GM18517 (cell line): ENCODE results near the gene HS2ST1.
"Not testable (repeated sequence)": the region's sequence is repeated elsewhere in the genome, so short reads cannot be mapped to it uniquely, and the experiment has no call there.

Experiments
- ATAC-seq: cut with Tn5 transposase; IDR thresholded peaks from one replicate; pipeline ENCODE4 v1.9.1; 2021; ENCODE audit warnings: mild to moderate bottlenecking, moderate library complexity; ENCODE audit not compliant: unreplicated experiment

Gene HS2ST1

GRCh38 chr1:86924324-86924960 is 10.0 kb downstream of the HS2ST1 start:
- no peak for ATAC-seq

- no peak for ATAC-seq
Measured at GRCh38 chr1:86925742-86926141, 11.3 kb downstream of the HS2ST1 start.

- ATAC-seq: no peak
Measured at GRCh38 chr1:86926883-86927282, 12.4 kb downstream of the HS2ST1 start.

- ATAC-seq: no peak
Measured at GRCh38 chr1:86928819-86929218, 14.4 kb downstream of the HS2ST1 start.

DNA sequence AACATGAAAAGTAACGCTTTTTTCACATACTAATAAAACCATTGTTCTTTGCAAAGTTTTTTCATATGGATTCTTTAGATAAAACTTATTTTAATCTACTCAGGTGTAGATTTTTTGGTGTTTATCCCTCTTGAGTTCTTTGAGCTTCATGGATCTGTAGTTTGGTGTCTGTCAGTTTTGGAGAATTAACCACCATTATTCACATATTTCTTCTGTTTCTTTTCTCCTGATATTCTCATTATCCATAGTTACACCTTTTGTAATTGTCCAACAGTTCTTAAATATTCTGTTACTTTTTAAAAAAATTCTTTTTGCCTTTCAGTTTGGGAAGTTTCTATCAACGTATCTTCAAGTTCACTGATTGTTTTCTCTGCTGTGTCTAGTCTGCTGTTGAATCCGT is 18.6 kb downstream of the HS2ST1 start:
- ATAC-seq: no peak

DNA sequence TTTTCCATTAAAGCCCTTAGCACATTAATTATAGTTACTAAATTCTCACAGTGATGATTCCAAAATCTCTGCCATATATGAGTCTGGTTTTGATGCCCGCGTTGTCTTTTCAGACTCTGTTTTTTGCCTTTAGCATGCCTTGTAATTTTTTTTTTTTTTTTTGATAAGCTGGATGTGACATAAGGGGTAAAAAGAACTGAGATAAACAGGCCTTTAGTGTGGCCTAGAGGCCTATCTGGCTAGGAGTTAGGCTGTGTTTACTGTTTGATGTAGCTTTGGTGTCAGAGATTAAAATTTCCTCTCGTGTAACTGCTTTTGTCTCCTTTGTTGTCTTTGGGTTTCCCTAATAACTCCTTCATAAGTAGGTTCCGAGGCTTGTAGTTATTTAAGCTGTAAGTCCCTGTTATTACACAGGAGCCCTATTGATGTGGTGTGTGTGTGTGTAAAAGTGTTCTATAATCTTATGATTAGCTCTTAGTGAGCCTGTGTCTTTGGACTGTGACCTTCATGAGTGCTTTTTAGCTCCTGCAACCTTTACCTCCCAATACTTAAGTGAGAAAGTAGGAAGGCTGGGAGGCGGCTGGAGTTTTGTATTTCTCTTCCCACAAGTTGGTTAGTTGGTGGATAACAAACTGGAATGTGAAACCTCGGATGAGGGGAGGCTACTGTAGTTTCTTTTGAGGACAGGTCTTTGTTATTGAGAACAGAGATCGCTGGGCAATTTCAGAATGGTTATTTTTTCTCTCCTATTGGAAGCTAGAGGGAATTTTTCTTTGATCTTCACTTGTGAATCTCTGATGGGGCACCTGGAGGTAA is 19.3 kb downstream of the HS2ST1 start:
- ATAC-seq: no peak

- no peak for ATAC-seq
Measured at GRCh38 chr1:86938450-86938849, 24.0 kb downstream of the HS2ST1 start.

GRCh38 chr1:86938855-86939254 is 24.4 kb downstream of the HS2ST1 start:
- ATAC-seq: peak; percentile 65

DNA sequence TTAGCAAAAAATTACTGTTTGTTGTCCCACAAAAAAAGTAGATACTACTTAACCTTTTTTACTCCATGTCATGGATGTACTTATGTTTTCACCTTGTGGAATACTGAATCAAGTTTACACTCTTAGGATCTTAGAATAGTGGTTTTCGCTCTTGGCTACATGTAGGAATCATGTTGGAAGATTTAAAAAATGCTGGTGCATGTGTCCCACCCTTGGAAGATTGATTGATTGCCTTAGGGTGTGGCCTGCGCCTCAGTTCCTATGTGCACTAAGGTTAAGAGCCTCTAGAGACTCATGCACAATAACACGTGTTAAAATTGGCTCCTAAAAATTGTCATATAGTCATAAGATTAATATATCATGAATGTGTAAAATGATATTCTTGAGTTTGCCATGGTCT is 25.0 kb downstream of the HS2ST1 start:
- no peak for ATAC-seq

DNA sequence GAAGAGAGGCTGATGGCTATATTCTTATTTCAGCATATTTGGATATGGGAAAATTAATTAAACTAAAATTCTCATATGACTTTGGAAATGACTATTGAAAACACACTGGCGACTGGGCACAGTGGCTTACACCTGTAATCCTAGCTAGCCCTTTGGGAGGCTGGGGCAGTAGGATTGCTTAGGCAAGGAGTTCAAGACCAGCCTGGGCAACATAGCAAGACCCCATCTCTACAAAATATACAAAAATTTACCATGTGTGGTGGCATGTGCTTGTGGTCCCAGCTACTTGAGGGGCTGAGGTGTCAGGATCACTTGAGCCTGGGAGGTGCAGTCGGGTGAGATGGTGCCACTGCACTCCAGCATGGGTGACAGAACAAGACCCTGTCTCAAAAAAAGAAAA is 26.2 kb downstream of the HS2ST1 start:
- ATAC-seq: no peak

GRCh38 chr1:86942042-86942441 is 27.6 kb downstream of the HS2ST1 start:
- ATAC-seq: no peak

- ATAC-seq: no peak
Measured at GRCh38 chr1:86942743-86943142, 28.3 kb downstream of the HS2ST1 start.

DNA sequence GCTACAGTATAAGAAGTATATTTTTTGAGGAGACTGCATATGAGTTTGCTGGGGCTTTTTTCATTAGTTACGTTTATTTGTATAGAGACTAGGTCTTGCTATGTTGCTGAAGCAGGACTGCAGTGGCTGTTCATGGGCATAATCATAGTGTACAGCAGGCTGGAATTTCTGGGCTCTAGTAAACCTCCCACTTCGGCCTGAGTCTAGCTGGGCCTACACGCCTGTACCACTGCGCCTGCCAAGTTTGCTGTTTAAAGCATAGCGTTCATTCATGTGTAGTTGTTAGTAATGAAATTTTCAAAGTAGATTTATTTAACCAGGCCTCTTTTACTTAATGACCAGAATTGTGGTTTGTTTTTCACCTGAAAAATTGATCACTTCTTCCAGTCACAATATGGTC is 33.8 kb downstream of the HS2ST1 start:
- no peak for ATAC-seq

DNA sequence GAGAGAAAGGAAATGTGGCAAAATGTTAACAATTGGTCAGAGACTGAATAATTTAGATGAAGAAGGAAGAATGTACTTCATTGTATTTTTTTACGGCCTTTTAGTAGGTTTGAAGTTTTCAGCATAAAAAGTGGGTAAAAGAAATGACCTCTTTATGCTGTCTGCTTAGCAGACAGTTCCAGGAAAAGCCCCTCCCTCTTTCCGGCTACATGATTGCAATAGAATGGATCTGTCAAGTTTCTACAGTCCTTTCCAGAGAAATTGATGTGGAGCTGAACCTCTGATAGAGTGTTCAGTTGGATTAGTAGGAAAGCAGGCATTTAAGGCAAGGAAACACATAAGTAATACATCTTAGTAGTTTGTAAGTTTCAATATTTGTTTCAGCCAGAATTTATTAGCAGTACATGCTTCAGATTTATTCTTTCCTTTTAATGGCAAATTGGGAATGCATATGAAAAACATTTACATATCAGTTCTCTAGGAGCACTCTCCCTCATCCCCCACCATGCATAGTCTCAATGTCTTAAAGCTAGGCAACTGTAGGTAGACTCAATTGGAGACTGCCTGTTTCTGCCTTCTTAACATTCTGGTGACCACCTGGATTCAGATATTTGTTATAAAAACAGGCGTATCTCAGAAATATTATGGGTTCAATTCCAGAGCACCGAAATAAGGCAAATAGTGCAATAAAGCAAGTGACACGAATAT is 36.4 kb downstream of the HS2ST1 start:
- no peak for ATAC-seq

- no peak for ATAC-seq
Measured at GRCh38 chr1:86951430-86951829, 37.0 kb downstream of the HS2ST1 start.

GRCh38 chr1:86953167-86953566 is 38.7 kb downstream of the HS2ST1 start:
- no peak for ATAC-seq

GRCh38 chr1:86955678-86956077 is 41.2 kb downstream of the HS2ST1 start:
- no peak for ATAC-seq

- no peak for ATAC-seq
Measured at GRCh38 chr1:86956221-86956620, 41.8 kb downstream of the HS2ST1 start.

DNA sequence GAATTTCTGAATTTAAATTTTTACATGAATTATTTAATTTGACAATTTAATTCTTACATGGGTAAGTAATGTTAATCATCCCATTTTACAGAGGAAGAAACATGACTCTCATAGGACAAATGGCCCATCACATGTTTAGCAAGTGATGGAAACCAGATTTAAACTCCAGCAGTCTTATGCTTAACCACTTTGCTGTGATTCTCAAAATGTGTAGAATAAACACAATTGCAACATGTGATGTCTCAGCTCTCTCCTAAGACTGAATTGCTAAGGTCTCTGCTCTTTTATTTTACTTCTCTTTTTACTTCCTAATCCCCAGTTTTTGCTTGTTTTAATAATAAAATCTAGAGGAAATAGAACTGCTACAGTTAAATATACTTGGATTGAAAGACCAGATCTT is 42.8 kb downstream of the HS2ST1 start:
- ATAC-seq: no peak

GRCh38 chr1:86960548-86960947 is 46.1 kb downstream of the HS2ST1 start:
- ATAC-seq: no peak

- ATAC-seq: not testable (repeated sequence)
Measured at GRCh38 chr1:86963841-86964240, 49.4 kb downstream of the HS2ST1 start.
